22Rv1 (cell line): ENCODE data around the gene TGIF1.
A peak's percentile ranks its signal among the peaks of the same experiment; 100 is the strongest.

Source experiments
- H3K27ac ChIP-seq: fragments of 450-650 bp; 2 replicates; pipeline ENCODE4 v1.5.1; 2017
- ZFX ChIP-seq: fragments of 450-650 bp; IDR thresholded peaks from 2 replicates; pipeline ENCODE4 v1.6.1; 2017; ENCODE audit warnings: antibody characterized with exemption, borderline replicate concordance
- TF ChIP-seq, protein P1 (sequence below): fragments of 450-650 bp; IDR thresholded peaks from 2 replicates; pipeline ENCODE4 v1.5.1; 2017; ENCODE audit warnings: mild to moderate bottlenecking

TGIF1 gene

DNA sequence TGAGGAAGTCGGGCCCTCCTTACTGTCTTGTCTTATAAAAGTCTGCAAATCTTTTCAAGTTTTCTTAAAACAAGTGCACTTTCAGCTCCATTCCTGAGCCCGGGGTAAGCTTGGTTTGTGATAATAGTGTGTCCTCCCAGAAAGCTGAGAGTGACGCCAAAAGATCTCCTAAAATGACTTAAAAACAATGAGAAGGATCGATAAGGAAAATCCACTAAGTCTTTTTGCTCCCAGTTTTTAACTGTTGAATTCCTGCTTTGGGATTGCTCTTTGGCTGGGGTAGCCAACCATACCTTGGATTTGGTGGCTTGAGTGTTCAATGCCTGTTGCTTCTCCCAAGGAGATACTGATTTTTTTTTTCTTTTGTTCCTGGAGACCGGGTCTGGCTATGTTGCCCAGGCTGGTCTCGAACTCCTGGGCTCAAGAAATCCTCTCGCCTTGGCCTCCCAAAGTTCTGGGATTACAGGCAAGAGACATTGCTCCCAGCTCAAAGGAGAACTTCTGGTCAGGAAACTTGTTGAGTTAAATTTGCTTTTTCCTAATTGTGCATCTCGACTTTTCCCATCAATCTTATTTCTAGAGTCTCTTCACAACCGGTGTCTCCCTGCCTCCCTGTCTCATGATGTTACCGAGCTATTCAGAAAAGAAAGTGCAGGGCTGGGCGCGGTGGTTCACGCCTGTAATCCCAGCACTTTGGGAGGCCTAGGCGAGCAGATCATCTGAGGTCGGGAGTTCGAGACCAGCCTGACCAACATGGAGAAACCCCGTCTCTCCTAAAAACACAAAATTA lies 3.0 kb downstream of the TGIF1 start:
- TF ChIP-seq, protein P1, sequence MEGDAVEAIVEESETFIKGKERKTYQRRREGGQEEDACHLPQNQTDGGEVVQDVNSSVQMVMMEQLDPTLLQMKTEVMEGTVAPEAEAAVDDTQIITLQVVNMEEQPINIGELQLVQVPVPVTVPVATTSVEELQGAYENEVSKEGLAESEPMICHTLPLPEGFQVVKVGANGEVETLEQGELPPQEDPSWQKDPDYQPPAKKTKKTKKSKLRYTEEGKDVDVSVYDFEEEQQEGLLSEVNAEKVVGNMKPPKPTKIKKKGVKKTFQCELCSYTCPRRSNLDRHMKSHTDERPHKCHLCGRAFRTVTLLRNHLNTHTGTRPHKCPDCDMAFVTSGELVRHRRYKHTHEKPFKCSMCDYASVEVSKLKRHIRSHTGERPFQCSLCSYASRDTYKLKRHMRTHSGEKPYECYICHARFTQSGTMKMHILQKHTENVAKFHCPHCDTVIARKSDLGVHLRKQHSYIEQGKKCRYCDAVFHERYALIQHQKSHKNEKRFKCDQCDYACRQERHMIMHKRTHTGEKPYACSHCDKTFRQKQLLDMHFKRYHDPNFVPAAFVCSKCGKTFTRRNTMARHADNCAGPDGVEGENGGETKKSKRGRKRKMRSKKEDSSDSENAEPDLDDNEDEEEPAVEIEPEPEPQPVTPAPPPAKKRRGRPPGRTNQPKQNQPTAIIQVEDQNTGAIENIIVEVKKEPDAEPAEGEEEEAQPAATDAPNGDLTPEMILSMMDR: no peak
- no peak for TF ChIP-seq ZFX
- H3K27ac ChIP-seq: no peak overlapping the region

DNA sequence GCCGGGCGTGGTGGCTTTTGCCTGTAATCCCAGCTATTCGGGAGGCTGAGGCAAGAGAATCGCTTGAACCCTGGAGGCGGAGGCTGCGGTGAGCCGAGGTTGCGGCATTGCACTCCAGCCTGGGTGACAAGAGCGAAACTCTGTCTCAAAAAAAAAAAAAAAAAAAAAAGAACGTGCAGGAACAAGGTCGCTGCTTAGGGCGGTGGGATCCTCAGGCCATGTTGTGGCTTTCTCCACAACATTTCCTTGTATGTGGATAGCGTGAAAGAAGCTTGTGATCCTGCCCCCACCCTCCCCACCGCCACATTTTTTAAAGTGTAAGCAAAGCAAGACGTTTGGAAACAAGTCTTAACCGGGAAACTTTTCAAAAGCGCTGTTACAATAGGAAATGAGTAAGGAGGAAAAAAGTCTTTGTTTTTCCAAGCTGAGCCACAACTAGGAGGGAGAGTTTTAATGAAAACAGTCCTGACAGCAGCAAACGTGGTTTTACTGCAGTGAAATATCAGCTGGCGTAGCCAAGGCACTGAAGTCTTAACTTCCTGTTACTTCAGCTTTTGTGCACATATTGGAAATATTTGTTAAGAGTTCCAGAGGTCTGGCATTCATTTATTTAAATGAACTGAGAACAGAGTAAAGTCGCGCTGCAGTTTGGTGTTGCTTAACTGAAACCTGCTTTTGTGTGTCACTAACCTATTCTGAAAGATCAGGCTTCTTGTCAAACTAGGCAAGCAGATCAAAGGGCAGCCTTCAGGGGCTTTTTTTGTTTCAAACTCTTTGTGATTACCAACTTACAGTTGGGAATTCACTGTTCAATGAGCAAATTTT lies 3.8 kb downstream of the TGIF1 start:
- TF ChIP-seq ZFX: no peak
- TF ChIP-seq, protein P1: no peak
- H3K27ac ChIP-seq: no peak overlapping the region

DNA sequence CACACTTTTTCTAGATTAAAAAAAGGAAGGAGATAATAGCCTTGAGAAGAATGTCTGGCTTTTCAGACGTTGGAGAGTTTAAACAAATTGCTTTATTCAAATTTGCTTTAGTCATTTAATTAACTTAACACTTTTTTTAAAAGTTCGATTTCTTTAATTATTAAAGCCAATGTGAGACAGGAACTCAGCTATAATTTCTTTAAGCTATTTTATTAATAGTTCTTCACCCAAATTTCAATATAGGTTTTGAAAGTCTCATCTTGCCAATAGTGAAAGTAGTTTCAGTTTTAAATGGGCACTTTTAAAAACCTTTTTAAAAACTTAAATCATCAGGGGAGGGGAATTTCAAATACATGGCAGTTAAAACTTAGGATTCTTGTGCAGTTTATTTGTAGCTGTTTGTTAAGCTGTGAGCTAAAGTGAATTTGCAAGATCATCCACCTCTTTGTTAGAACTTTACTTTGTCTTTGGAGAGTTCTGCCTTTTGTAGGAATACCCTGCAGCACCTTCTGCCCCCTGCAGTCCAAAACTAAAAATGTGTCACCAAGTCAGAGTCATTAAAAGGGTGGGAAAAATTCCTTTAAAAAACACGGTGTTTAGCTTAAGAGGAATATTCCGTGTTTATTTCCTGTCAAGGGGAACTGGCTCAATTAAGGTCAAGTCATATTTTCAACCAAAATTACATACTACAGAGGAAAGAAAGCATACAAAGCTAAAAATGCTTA lies 4.6 kb downstream of the TGIF1 start:
- TF ChIP-seq, protein P1: peak; percentile 88
- TF ChIP-seq ZFX: no peak
- H3K27ac ChIP-seq: no peak overlapping the region

DNA sequence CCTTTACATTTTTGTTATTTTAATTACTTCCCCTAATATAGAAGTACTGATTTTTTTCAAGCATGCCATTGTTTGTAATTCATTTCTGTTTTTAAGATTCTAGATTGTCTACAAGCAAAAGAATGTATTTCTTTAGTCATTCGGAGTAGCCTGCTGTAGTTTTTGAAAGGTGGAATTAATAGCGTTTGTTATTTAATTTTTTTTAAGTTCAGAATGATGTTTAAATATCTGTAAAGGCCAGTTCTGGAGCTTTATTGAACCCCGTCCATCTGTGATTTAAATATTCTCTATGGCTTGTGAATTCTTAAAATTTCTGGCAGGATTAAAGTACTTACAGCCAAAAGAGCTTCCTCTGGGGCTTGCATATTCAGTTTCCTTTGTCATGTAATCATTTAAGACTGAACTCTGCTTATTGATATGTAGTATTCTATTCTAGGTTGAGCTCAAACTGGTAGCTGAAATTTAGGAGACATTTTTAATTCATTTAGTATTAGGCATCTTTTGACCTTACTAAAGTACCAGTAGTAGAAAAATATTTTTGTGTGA lies 5.2 kb downstream of the TGIF1 start:
- TF ChIP-seq ZFX: no peak
- TF ChIP-seq, protein P1: peak; percentile 47; the same call in 1 of the 2 replicates
- H3K27ac ChIP-seq: no peak overlapping the region

DNA sequence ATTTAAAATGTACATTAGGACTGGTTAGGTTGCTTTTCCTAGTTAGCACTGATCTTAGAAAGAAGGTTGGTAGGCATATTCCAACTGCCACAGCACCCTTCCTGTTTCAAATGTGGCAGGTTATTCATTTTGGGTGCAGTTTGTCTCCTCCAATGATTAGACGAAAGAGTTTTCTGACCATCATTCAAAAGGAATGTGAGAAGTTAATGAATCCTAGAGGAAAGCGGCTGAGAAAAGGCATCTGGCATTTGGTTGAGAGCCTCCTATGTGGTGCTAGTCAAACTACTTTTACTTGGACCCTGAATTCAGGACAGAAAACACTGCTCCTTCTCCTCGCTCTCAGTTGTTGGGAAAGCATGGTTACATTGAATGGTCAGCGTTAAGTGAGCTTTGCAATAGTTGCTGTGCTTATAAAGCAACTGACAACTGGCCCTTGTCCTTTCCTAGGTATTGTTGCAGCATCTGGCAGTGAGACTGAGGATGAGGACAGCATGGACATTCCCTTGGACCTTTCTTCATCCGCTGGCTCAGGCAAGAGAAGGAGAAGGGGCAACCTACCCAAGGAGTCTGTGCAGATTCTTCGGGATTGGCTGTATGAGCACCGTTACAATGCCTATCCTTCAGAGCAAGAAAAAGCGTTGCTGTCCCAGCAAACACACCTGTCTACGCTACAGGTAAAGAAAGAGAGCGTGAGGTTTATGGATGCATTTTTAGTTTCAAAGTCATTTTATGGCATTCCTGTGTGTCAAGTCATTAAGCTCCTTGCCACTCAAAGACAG lies 6.1 kb downstream of the TGIF1 start:
- H3K27ac ChIP-seq: peak overlapping the region; percentile 41
- TF ChIP-seq ZFX: no peak
- TF ChIP-seq, protein P1: no peak

DNA sequence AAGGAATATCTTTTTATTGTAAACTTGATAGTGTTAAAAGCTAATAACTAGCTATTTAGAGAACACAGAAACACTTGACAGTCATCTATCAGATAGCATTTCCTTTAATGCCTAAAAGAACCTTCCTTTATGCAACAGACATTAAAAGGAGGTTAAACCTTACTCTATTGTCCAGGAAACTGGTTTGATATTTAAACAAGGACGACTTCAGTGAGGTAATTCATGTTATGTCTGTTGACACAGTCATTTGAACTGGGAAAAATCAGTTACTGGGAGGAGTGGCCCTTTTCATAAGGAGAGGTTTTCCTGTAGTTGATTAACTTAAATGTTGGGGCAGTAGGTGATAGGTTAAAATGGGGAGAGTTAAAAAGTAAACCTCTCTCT lies 6.7 kb downstream of the TGIF1 start:
- H3K27ac ChIP-seq: peak overlapping the region; percentile 41
- no peak for TF ChIP-seq ZFX
- TF ChIP-seq, protein P1: no peak
